Osteoblast (primary cell): Measurements from ENCODE around the gene IDH3A. TPM values are rescaled to one million over a fixed set of nuclear protein-coding genes. Genes with fewer than 3 reads are reported as not detected.

Source experiments
- DNase-seq: peaks from one replicate; pipeline ENCODE4 v3.0.0; 2011; ENCODE audit warnings: low spot score, mixed read lengths; ENCODE audit not compliant: insufficient read length; ENCODE audit errors: missing footprints
- H2AFZ ChIP-seq: 2 replicates; pipeline ENCODE4 v1.6.0; 2011; ENCODE audit warnings: mild to moderate bottlenecking, low read length
- H3K27ac ChIP-seq: 2 replicates; pipeline ENCODE4 v1.5.1; 2011; ENCODE audit warnings: mild to moderate bottlenecking, low read depth, low read length, moderate library complexity
- H3K27me3 ChIP-seq: 2 replicates; pipeline ENCODE4 v1.6.0; 2012; ENCODE audit warnings: mild to moderate bottlenecking, control low read depth, inconsistent platforms, low read length, moderate library complexity; ENCODE audit not compliant: insufficient read depth
- H3K36me3 ChIP-seq: 2 replicates; pipeline ENCODE4 v1.5.1; 2011; ENCODE audit warnings: mild to moderate bottlenecking, low read length, control low read depth, moderate library complexity; ENCODE audit not compliant: insufficient read depth
- H3K4me1 ChIP-seq: 2 replicates; pipeline ENCODE4 v1.5.1; 2011; ENCODE audit warnings: mild to moderate bottlenecking, low read length, control low read depth, moderate library complexity; ENCODE audit not compliant: insufficient read depth
- H3K4me2 ChIP-seq: 2 replicates; pipeline ENCODE4 v1.6.0; 2011; ENCODE audit warnings: mild to moderate bottlenecking, low read length; ENCODE audit not compliant: insufficient read depth
- H3K4me3 ChIP-seq: fragments of 200-600 bp; sonication (generic); 3 replicates; pipeline ENCODE4 v1.5.1; 2012; ENCODE audit warnings: mild to moderate bottlenecking, low read length, inconsistent platforms; ENCODE audit not compliant: insufficient read depth
- H3K79me2 ChIP-seq: 2 replicates; pipeline ENCODE4 v1.6.0; 2012; ENCODE audit warnings: mild to moderate bottlenecking, low read length, control low read depth, inconsistent platforms; ENCODE audit not compliant: insufficient read depth
- H3K9me3 ChIP-seq: 2 replicates; pipeline ENCODE4 v1.5.1; 2011; ENCODE audit warnings: low read depth, low read length, control low read depth
- H4K20me1 ChIP-seq: 2 replicates; pipeline ENCODE4 v1.6.0; 2012; ENCODE audit warnings: mild to moderate bottlenecking, low read length, control low read depth; ENCODE audit not compliant: insufficient read depth
- CTCF ChIP-seq: IDR thresholded peaks from 2 replicates; pipeline ENCODE4 v1.5.1; 2011; ENCODE audit warnings: mild to moderate bottlenecking, low read depth, low read length, moderate library complexity; ENCODE audit errors: extremely low read depth
- total RNA-seq: library from RNA; depleted of rRNA; stranded (reverse); fragments of >200 nt; gene quantifications from 2 replicates; pipeline ENCODE4 v1.2.3, GENCODE V29; 2012

The IDH3A gene
- total RNA-seq, 1 donor = 30.4 TPM

GRCh38 chr15:78177447-78177873 lies 28.3 kb downstream of the IDH3A start:
- Histone ChIP-seq H3K27me3 (no peaks in the 10 kb centered on the region), H3K4me2 (no peak overlapping the region), H3K4me3 (no peak overlapping the region), H3K4me1 (no peaks in the 10 kb centered on the region), H3K9me3 (no peaks in the 10 kb centered on the region), H2AFZ (no peak overlapping the region), H3K27ac (no peak overlapping the region), H3K36me3 (no peaks in the 10 kb centered on the region), H4K20me1 (no peaks in the 10 kb centered on the region), H3K79me2 (no peaks in the 10 kb centered on the region)
- TF ChIP-seq CTCF = peak; percentile 75
- DNase-seq = peak; percentile 86

- no peak overlapping the region for H3K27ac ChIP-seq
- no peaks in the 10 kb centered on the region for H4K20me1 ChIP-seq
- no peak for TF ChIP-seq CTCF
- H3K4me2 ChIP-seq = no peak overlapping the region
- H2AFZ ChIP-seq = no peak overlapping the region
- no peak overlapping the region for H3K4me3 ChIP-seq
- H3K36me3 ChIP-seq = no peaks in the 10 kb centered on the region
- DNase-seq = no peak
- H3K9me3 ChIP-seq = no peaks in the 10 kb centered on the region
- H3K4me1 ChIP-seq = no peaks in the 10 kb centered on the region
- H3K79me2 ChIP-seq = no peaks in the 10 kb centered on the region
- H3K27me3 ChIP-seq = no peaks in the 10 kb centered on the region
Observed at GRCh38 chr15:78178064-78178463, 28.9 kb downstream of the IDH3A start.

GRCh38 chr15:78179286-78179840 lies 30.2 kb downstream of the IDH3A start:
- H3K4me2 ChIP-seq = no peak overlapping the region
- no peaks in the 10 kb centered on the region for H4K20me1 ChIP-seq
- no peak overlapping the region for H3K4me3 ChIP-seq
- H2AFZ ChIP-seq = no peak overlapping the region
- DNase-seq = no peak
- no peaks in the 10 kb centered on the region for H3K27me3 ChIP-seq
- H3K79me2 ChIP-seq = no peaks in the 10 kb centered on the region
- no peaks in the 10 kb centered on the region for H3K36me3 ChIP-seq
- no peak overlapping the region for H3K27ac ChIP-seq
- no peaks in the 10 kb centered on the region for H3K4me1 ChIP-seq
- TF ChIP-seq CTCF = no peak
- H3K9me3 ChIP-seq = no peaks in the 10 kb centered on the region

GRCh38 chr15:78179906-78180305 lies 30.7 kb downstream of the IDH3A start:
- Histone ChIP-seq H3K4me3 (no peak overlapping the region), H3K36me3 (no peaks in the 10 kb centered on the region), H3K4me1 (no peaks in the 10 kb centered on the region), H3K27me3 (peaks cover 5% of the 10 kb centered on the region), H3K27ac (no peak overlapping the region), H2AFZ (no peak overlapping the region), H3K79me2 (no peaks in the 10 kb centered on the region), H3K4me2 (no peak overlapping the region), H3K9me3 (no peaks in the 10 kb centered on the region), H4K20me1 (no peaks in the 10 kb centered on the region)
- no peak for TF ChIP-seq CTCF
- no peak for DNase-seq
